GM18909 (cell line): ENCODE data around the gene PON1.

Source experiments
- ATAC-seq: cut with Tn5 transposase; IDR thresholded peaks from one replicate; pipeline ENCODE4 v1.9.1; 2021; ENCODE audit warnings: mild to moderate bottlenecking; ENCODE audit not compliant: unreplicated experiment, poor library complexity

The PON1 gene

GRCh38 chr7:95318501-95319100 lies 5.7 kb downstream of the PON1 start:
- ATAC-seq, result no peak

- no peak for ATAC-seq
Observed at GRCh38 chr7:95317966-95318365, 6.4 kb downstream of the PON1 start.

- no peak for ATAC-seq
Observed at GRCh38 chr7:95317546-95317945, 6.8 kb downstream of the PON1 start.

- peak; percentile 88 for ATAC-seq
Observed at GRCh38 chr7:95316588-95316987, 7.7 kb downstream of the PON1 start.

- ATAC-seq, result no peak
Observed at GRCh38 chr7:95312561-95312960, 11.8 kb downstream of the PON1 start.

GRCh38 chr7:95311389-95311788 lies 12.9 kb downstream of the PON1 start:
- ATAC-seq, result no peak

GRCh38 chr7:95309951-95310350 lies 14.4 kb downstream of the PON1 start:
- no peak for ATAC-seq

GRCh38 chr7:95304990-95305389 lies 19.3 kb downstream of the PON1 start:
- ATAC-seq, result no peak

- ATAC-seq, result no peak
Observed at GRCh38 chr7:95303013-95303905, 21.1 kb downstream of the PON1 start.

GRCh38 chr7:95298091-95298490 lies 26.2 kb downstream of the PON1 start:
- ATAC-seq, result no peak

GRCh38 chr7:95297041-95297440 lies 27.3 kb downstream of the PON1 start:
- no peak for ATAC-seq

- ATAC-seq, result no peak
Observed at GRCh38 chr7:95296456-95296855, 27.9 kb downstream of the PON1 start.

- no peak for ATAC-seq
Observed at GRCh38 chr7:95295397-95295796, 28.9 kb downstream of the PON1 start.

- no peak for ATAC-seq
Observed at GRCh38 chr7:95290166-95290830, 34.0 kb downstream of the PON1 start.

- ATAC-seq, result no peak
Observed at GRCh38 chr7:95286096-95286495, 38.2 kb downstream of the PON1 start.

GRCh38 chr7:95279417-95279816 lies 44.9 kb downstream of the PON1 start:
- ATAC-seq, result no peak

GRCh38 chr7:95276114-95276513 lies 48.2 kb downstream of the PON1 start:
- no peak for ATAC-seq

- no peak for ATAC-seq
Observed at GRCh38 chr7:95269640-95270039, 54.7 kb downstream of the PON1 start.

- no peak for ATAC-seq
Observed at GRCh38 chr7:95267754-95268153, 56.6 kb downstream of the PON1 start.

- no peak for ATAC-seq
Observed at GRCh38 chr7:95265634-95266033, 58.7 kb downstream of the PON1 start.

GRCh38 chr7:95264363-95264891 lies 59.9 kb downstream of the PON1 start:
- no peak for ATAC-seq
